GM15510 (cell line): ENCODE data around the gene CYP8B1.

ENCODE experiments used
- POLR2A ChIP-seq: IDR thresholded peaks from 3 replicates; pipeline ENCODE4 v1.6.1; 2011; ENCODE audit warnings: borderline replicate concordance; ENCODE audit not compliant: insufficient read length; ENCODE audit errors: extremely low read depth

CYP8B1 gene

DNA sequence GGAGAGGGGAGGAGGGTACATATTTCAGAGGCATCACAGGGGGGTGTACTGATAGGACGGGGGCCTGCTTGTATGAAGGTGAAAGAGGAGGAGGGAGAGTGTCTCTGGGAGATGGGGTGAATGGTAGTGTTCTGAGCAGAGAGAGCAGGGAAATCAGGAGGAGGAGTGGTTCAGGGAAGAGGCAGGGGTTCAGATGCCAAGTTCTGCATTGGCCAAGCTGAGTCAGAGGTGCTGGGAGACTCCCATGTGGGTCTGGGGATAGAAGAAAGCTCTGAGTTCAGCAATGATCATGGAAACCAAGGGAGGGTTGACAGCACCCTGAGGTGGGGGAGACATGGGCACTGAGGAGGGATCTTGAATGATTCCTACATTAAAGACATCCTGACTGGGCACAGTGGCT is 3.0 kb downstream of the CYP8B1 start:
- TF ChIP-seq POLR2A, result no peak

DNA sequence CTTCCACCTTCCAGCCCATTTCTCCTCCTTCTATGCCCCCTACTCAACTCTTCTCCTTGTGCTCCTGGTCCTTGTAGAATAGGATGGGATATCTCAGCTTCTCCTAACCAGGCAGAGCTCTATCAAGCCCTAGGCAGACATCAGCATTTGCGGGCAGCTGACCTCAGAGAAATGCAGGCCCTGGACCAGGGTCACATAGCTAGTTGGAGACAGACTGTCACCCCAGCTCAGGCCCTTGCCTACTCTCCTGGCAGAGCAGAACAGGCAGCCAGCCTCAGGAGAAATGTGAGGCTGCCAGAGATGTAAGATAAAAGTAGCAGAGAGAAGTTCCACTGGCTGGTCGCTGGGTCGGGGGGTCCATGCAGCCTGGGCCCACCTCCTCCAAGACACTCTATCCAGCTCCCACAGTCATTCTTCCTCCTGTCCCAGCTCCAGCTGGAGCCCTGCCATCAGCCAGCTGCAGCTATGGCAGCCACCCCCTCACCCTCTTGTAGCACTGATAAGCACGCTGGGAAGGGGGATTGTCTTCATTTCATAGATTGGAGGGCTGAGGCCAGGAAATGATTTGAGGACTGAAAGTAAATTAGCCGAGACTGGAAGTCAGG is 4.0 kb downstream of the CYP8B1 start:
- no peak for TF ChIP-seq POLR2A

DNA sequence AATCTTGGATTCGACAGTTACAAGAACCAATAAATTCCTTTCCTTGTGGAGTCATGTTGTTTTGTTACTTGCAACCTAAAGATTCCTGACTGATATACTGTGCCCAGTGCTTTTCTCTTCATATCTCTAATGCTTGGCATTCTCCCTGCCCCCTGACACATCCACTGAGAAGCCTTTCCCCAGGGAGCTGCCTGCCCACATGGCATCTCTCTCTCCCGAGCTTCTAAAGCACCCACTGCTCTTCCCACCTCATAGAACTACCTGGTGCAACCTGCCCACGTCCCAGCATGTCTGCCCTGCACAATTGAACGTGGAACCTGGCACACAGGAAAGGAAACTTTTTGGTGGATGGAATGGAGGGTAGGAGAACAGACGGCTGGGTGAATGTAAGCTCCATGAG is 6.8 kb downstream of the CYP8B1 start:
- no peak for TF ChIP-seq POLR2A

DNA sequence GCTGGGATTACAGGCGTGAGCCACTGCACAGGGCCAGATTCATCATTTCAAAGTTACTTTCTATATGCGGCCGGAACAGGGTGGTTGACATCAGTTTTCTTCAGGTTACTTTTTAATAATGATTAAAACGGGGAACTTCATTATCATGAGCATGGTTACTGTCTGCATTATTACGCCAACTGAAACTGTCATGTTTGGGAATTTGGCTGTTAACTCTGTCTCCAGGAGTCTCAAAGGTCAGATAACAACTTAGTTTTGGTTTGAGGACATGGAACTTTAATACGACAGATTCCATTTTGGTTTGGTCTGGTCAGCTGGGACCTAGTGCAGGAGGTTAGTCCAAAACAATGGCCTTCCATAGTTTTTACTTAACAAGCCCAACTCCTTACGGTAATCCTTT is 8.5 kb downstream of the CYP8B1 start:
- no peak for TF ChIP-seq POLR2A

DNA sequence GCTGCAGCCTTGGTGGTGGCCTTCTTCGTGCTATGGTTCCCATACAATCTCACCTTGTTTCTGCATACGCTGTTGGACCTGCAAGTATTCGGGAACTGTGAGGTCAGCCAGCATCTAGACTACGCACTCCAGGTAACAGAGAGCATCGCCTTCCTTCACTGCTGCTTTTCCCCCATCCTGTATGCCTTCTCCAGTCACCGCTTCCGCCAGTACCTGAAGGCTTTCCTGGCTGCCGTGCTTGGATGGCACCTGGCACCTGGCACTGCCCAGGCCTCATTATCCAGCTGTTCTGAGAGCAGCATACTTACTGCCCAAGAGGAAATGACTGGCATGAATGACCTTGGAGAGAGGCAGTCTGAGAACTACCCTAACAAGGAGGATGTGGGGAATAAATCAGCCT is 10.4 kb downstream of the CYP8B1 start:
- TF ChIP-seq POLR2A, result no peak

DNA sequence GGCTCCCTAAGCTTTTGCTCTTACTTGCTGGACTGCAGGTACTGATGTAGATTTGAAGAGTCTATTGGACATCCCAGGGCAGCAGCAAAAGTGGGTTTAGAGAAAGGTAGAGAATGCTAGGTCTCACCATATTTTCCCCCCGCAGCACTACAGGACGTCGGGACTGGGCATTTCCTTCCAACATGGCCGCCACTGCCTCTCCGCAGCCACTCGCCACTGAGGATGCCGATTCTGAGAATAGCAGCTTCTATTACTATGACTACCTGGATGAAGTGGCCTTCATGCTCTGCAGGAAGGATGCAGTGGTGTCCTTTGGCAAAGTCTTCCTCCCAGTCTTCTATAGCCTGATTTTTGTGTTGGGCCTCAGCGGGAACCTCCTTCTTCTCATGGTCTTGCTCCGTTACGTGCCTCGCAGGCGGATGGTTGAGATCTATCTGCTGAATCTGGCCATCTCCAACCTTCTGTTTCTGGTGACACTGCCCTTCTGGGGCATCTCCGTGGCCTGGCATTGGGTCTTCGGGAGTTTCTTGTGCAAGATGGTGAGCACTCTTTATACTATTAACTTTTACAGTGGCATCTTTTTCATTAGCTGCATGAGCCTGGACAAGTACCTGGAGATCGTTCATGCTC is 11.2 kb downstream of the CYP8B1 start:
- no peak for TF ChIP-seq POLR2A

DNA sequence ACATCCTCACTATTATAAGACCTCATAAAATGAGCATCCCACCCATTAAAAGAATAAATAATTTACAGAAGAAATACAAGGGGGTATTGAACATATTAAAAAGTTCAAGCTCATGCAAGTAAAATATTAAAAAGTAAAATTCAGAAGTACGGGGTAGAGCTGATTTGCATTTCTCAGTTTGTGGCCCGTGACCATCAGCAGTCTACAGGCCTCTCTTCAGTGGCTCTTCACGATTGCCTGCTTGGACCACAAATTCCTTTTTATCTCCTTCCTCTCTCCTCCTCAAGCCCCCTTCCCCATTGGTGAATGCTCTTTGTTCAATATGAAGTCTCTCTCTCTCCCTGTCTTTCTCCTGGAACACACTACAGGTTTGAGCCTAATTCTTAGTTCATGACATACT is 19.1 kb downstream of the CYP8B1 start:
- TF ChIP-seq POLR2A, result no peak

DNA sequence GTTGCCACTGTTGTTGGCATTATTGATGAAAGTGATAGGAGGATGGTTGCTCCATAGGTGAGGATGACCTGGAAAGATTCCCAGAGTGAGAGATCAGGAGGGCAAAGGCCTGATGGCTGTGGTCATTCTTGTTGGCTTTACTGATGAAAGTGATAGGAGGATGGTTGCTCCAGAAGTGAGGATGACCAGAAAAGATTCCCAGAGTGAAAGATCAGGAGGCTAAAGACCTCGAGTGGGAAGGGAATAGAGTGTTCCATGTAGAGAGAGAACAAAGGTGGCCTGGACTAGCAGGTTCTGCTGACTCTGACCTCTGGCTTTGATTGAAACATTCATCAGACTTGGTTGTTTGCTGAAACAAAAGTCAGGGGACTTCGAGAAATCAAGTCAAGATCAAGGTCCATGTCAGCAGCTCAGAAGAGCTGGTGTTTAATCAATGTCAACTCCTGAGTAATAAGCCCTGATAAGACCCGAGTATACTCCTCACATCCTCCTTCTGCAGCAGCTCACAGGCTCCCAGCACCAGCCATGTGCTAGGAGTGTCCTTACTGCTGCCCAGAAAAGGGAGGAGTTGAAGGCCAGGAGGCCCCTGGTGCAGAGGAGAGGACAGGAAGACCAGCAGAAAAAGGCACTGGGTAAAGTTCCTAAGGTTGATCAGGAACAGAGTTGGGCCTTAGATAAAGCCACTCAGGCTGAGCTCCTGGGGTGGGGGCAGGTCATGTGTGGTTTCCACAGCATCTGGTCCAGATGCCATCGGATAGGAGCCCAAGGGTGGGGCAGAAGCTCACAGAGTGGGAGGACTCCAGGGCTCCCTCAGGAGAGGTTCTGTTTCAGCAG is 19.9 kb downstream of the CYP8B1 start:
- no peak for TF ChIP-seq POLR2A

DNA sequence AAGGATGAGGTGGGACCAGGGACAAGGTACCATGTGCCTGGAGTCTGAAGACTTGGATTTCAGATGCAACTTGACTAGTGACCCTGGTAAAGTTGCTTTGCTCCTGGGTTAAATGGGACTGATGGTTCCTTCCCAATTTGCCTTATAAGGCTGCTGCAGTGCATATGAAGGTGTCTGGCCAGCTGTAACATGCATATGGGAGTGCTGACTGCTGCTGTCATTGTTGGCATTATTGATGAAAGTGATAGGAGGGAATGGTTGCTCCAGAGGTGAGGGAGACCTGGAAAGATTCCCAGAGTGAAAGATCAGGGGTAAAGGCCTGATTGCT is 20.5 kb downstream of the CYP8B1 start:
- TF ChIP-seq POLR2A, result no peak

DNA sequence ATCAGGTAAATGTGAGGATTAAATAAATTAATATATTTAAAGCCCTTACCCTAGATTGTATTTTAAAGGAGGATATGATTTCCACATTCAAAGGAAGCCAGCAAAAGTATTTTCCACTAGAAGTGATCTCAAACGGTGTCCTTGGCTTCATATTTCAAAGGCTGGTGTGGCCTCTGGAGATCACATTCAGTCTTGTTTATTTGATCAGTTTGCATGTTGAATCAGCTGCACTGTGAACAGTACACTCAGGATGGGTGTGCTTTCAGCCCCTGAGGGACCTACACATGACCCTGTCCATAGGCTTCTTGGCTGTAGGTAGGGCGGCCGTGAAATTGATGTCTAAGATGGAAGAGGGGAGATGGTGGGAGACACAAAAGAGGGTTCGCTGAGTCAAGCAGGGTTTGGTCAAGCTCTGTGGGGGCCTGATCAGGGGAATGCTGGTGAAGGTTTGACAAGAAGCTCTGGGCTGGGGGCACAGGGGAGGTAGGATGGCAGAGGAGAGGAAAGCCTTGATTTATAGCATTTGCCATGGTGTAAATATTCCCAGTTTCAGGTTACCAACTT is 21.9 kb downstream of the CYP8B1 start:
- TF ChIP-seq POLR2A, result no peak

DNA sequence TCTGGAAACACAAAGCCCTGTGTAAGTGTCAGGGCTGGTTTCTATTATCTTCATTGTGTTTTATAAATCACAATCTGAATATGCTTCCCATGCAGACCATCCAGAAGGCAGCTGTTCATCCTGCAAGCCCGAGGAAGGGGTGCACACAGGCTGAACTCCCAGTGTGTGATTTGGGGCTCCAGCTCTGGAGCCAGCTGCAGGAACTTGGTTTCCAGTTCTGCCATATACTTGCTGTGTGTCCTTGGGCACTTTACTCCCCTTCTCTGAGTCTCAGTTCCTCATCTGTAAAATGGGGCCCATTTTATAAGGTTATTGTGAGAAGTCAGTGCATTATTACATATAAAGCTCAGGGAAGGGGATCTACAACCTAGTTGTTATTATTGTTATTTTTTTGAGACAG is 22.6 kb downstream of the CYP8B1 start:
- TF ChIP-seq POLR2A, result no peak

DNA sequence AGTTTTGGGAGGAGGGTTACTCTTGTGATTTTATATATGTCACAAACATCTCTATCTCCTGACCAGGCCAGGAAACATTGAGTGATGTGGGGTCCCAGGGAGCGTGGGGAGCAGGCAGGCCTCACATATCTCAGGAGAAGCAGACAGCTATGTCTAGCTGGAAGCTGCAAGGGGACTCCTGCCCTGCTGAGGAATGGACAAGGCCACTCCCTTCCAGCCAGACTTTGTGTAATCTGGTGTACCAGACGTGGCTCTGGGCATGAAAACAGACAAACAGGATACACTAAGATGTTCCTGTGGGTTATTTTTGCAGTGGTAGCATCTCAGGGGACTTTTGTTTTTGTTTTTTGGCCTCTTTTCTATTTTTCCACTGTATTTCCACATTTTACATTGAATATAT is 23.2 kb downstream of the CYP8B1 start:
- no peak for TF ChIP-seq POLR2A

DNA sequence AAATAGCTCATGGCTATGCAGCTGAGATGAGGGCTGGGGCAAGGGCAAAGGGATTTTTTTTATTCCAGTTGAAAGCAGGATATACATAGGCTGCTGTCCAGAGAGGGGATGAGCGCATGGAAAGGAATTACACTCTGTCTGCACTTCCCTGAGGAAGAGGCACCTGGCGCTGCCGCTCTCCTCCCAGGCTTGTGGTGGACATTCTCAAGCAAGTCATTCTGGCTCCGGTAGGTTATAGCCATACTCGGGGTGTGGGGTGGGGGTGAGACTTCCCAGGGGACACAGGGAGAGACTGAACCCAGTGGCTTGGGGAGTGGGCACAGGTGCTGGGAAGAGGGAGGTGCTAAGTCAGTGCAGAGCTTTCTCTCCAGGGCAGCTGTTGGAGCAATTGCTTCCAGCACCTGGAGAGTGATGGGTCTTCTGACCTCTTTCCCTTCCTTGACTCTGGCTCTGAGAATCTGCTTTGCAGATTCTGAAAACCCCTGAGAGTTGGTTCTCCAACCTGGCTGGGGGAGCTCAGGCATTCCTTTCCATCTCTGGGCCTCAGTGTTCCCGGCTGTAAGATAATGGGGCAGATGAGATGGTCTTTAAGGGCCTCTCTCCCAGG is 24.3 kb downstream of the CYP8B1 start:
- no peak for TF ChIP-seq POLR2A

DNA sequence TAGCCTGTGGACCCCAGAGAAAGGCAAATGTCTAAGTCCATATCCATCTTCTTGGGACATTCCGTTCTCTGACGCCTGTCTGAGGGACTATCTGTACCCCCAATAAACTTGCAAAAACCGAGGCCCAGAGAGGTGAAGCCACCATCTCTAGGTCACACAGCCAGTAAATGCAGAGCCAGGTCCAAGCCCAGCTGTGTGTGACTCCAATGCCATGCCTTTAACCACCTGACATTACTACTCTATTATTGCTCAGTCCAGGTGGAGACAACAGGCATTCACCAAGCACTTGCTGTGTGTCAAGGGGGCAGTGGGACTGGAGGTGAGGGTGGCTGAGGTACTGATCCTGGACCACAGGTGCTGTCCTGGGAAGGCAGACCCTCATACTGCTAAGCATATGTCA is 25.4 kb downstream of the CYP8B1 start:
- TF ChIP-seq POLR2A, result no peak

DNA sequence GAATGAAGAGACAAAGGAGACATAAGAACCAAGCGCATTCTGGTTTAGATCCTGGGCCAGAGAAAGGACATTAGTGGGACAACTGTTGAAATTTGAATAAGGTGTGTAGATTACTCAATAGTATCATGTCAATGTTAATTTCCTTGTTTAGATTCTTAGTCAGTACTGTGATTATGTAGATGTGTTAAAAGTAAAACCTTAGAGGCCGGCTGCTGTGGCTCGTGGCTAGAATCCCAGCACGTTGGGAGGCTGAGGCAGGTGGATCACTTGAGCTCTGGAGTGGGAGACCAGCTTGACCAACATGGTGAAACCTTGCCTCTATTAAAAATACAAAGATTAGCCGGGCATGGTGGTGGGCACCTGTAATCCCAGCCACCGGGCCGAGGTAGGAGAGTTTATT is 26.7 kb downstream of the CYP8B1 start:
- TF ChIP-seq POLR2A, result no peak

DNA sequence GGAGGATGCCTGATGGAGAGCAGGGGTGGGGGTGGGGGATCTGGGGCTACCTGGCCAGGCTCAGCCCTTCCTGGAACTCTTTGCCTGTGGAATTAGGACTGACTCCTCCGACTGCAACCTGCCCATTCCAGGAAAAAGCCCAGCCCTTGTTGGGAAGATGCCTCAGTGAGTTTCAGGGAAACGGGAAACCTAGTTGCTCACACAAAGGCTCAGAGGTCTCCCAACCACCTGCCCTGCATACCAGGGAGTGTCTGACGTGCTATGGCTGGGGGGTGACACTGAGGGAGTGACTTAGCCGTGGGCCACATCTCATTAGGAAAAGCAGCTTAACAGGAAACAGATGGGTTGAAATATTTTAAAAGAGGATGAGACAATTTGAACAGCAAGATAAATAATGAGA is 27.9 kb downstream of the CYP8B1 start:
- no peak for TF ChIP-seq POLR2A
